Liver (tissue), 3 donors: ENCODE data around the gene GPR107.

Experiments used
- FOXA1 ChIP-seq: IDR thresholded peaks from 2 replicates; pipeline ENCODE4 v1.6.1; 2016; ENCODE audit warnings: antibody characterized with exemption
- GABPA ChIP-seq, 2 donors: IDR thresholded peaks in 1 of 2; conservative IDR thresholded peaks in 1 of 2; 2 replicates each; pipeline ENCODE4 v1.6.1; 2016; ENCODE audit warnings: antibody characterized with exemption in 2 of 2, mild to moderate bottlenecking in 1 of 2, moderate library complexity in 1 of 2
- RAD21 ChIP-seq, 2 donors: IDR thresholded peaks; 2 replicates each; pipeline ENCODE4 v1.6.1; 2016; ENCODE audit warnings: antibody characterized with exemption in 2 of 2, mild to moderate bottlenecking in 2 of 2
- TF ChIP-seq, protein P1 (sequence below): fragments of 150-350 bp; IDR thresholded peaks from 2 replicates; pipeline ENCODE4 v1.5.1; 2017; ENCODE audit warnings: improper control_type of control experiment, low read depth, low read length; ENCODE audit not compliant: missing input control
- TF ChIP-seq, protein P2 (sequence below): IDR thresholded peaks from 2 replicates; pipeline ENCODE4 v1.6.1; 2016; ENCODE audit warnings: antibody characterized with exemption
- donor health status: healthy.
- donor health status: healthy.

DNA sequence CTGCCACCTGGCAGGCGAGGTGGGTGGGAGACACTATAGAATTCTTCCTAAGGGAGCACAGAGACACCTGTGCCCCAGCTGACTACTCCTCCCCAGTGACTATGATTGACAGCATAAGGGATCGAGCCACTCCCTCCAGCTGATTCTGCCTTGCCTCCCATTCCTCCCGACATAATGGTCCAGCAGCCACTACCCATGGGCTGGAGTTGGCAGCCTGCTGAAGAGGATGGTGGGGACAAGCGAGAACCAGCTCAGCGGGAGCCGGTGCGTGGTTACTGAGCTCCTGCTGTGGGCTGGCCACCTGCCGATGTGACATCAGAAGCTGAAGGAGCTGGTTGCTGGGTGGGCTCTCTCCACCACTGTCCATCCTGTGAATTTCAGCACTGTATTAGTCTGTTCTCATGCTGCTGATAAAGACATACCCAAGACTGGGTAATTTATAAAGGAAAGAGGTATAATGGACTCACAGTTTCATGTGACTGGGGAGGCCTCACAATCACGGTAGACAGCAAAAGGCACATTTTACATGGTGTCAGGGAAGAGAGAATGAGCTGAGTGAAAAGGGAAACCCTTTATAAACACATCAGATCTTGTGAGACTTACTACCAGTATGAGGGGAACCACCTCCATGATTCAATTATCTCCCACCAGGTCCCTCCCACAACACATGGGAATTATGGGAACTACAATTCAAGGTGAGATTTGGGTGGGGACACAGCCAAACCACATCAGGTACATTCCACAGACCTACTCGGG is 106.4 kb downstream of the GPR107 start:
- TF ChIP-seq GABPA (IDR thresholded peaks at IDR 0.05 in 1 of 2, conservative IDR thresholded peaks at IDR 0.05 in 1 of 2): no peak
- TF ChIP-seq, protein P1, sequence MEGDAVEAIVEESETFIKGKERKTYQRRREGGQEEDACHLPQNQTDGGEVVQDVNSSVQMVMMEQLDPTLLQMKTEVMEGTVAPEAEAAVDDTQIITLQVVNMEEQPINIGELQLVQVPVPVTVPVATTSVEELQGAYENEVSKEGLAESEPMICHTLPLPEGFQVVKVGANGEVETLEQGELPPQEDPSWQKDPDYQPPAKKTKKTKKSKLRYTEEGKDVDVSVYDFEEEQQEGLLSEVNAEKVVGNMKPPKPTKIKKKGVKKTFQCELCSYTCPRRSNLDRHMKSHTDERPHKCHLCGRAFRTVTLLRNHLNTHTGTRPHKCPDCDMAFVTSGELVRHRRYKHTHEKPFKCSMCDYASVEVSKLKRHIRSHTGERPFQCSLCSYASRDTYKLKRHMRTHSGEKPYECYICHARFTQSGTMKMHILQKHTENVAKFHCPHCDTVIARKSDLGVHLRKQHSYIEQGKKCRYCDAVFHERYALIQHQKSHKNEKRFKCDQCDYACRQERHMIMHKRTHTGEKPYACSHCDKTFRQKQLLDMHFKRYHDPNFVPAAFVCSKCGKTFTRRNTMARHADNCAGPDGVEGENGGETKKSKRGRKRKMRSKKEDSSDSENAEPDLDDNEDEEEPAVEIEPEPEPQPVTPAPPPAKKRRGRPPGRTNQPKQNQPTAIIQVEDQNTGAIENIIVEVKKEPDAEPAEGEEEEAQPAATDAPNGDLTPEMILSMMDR: no peak
- no peak for TF ChIP-seq RAD21 (IDR thresholded peaks at IDR 0.05)
- TF ChIP-seq FOXA1: no peak
- TF ChIP-seq, protein P2, sequence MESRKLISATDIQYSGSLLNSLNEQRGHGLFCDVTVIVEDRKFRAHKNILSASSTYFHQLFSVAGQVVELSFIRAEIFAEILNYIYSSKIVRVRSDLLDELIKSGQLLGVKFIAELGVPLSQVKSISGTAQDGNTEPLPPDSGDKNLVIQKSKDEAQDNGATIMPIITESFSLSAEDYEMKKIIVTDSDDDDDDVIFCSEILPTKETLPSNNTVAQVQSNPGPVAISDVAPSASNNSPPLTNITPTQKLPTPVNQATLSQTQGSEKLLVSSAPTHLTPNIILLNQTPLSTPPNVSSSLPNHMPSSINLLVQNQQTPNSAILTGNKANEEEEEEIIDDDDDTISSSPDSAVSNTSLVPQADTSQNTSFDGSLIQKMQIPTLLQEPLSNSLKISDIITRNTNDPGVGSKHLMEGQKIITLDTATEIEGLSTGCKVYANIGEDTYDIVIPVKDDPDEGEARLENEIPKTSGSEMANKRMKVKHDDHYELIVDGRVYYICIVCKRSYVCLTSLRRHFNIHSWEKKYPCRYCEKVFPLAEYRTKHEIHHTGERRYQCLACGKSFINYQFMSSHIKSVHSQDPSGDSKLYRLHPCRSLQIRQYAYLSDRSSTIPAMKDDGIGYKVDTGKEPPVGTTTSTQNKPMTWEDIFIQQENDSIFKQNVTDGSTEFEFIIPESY: no peak
